ENCODE data around the gene SPCS1.
A peak's percentile ranks its signal among the peaks of the same experiment; 100 is the strongest.

The SPCS1 gene

DNA sequence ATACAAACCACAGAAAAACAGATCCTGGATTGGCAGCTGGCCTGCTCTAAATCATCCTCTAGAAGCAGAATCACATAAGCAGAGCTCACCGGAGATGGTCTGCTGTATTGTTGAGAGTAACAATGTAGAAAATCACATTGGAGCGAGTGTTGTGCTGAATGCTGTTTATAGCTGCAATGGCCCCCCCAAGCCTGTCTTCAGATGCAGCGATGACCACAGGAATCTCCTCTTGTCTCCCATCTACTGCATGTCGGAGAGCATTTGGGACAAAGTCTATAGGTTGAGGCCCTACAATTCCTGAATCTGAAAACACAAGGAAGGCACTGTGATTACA is 8.3 kb upstream of the SPCS1 start:
- no peak overlapping the region for H3K27ac ChIP-seq (ENCODE audit: low read depth, low read length)
- H3K9ac ChIP-seq (ENCODE audit: low read length): no peak overlapping the region
- peaks cover 44% of the 10 kb centered on the region for H3K36me3 ChIP-seq (ENCODE audit: control insufficient read depth, insufficient read depth, low read length)
- no peak overlapping the region for H3K4me3 ChIP-seq (ENCODE audit: low read length)
- H3K27me3 ChIP-seq (ENCODE audit: control insufficient read depth, insufficient read depth, low read length): no peaks in the 10 kb centered on the region
- H3K4me1 ChIP-seq (ENCODE audit: control insufficient read depth, insufficient read depth, low read length): no peaks in the 10 kb centered on the region

- Histone ChIP-seq H3K4me1 (ENCODE audit: control insufficient read depth, insufficient read depth, low read length) (peaks cover 10% of the 10 kb centered on the region), H3K4me3 (ENCODE audit: low read length) (no peak overlapping the region), H3K9ac (ENCODE audit: low read length) (no peak overlapping the region), H3K27ac (ENCODE audit: low read depth, low read length) (no peak overlapping the region), H3K36me3 (ENCODE audit: control insufficient read depth, insufficient read depth, low read length) (peaks cover 2% of the 10 kb centered on the region), H3K27me3 (ENCODE audit: control insufficient read depth, insufficient read depth, low read length) (no peaks in the 10 kb centered on the region)
Observed at GRCh38 chr3:52703341-52703740, 2.6 kb upstream of the SPCS1 start.

GRCh38 chr3:52704611-52705437 is 1.1 kb upstream of the SPCS1 start:
- Histone ChIP-seq H3K4me3 (ENCODE audit: low read length) (peak overlapping the region; percentile 97), H3K27me3 (ENCODE audit: control insufficient read depth, insufficient read depth, low read length) (no peaks in the 10 kb centered on the region), H3K36me3 (ENCODE audit: control insufficient read depth, insufficient read depth, low read length) (no peaks in the 10 kb centered on the region), H3K9ac (ENCODE audit: low read length) (peak overlapping the region; percentile 69), H3K4me1 (ENCODE audit: control insufficient read depth, insufficient read depth, low read length) (peaks cover 10% of the 10 kb centered on the region), H3K27ac (ENCODE audit: low read depth, low read length) (peak overlapping the region; percentile 92)

- no peaks in the 10 kb centered on the region for H3K36me3 ChIP-seq (ENCODE audit: control insufficient read depth, insufficient read depth, low read length)
- no peaks in the 10 kb centered on the region for H3K27me3 ChIP-seq (ENCODE audit: control insufficient read depth, insufficient read depth, low read length)
- peak overlapping the region; percentile 69 for H3K9ac ChIP-seq (ENCODE audit: low read length)
- H3K4me3 ChIP-seq (ENCODE audit: low read length): peak overlapping the region; percentile 97
- H3K27ac ChIP-seq (ENCODE audit: low read depth, low read length): peak overlapping the region; percentile 92
- peaks cover 10% of the 10 kb centered on the region for H3K4me1 ChIP-seq (ENCODE audit: control insufficient read depth, insufficient read depth, low read length)
Observed at GRCh38 chr3:52705438-52705687, 543 bp upstream of the SPCS1 start.

DNA sequence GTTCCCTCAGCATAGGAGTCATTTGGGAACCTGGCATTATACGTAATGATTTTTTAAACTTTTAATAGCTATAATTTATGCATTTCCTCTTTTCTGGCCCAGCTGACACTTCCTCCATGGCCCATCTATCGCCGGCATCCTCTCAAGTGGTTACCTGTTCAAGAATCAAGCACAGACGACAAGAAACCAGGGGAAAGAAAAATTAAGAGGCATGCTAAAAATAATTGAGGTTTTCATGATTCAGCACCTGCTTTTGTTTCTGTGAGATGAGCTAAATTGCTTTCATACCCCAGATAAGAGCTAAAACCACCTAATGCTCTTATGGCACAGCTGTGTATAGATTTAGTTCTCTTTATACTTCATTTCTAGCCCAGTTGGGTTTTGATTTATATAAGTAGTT is 1.7 kb downstream of the SPCS1 start:
- Histone ChIP-seq H3K4me1 (ENCODE audit: control insufficient read depth, insufficient read depth, low read length) (peaks cover 10% of the 10 kb centered on the region), H3K36me3 (ENCODE audit: control insufficient read depth, insufficient read depth, low read length) (no peaks in the 10 kb centered on the region), H3K27me3 (ENCODE audit: control insufficient read depth, insufficient read depth, low read length) (no peaks in the 10 kb centered on the region), H3K9ac (ENCODE audit: low read length) (no peak overlapping the region), H3K27ac (ENCODE audit: low read depth, low read length) (no peak overlapping the region), H3K4me3 (ENCODE audit: low read length) (no peak overlapping the region)

DNA sequence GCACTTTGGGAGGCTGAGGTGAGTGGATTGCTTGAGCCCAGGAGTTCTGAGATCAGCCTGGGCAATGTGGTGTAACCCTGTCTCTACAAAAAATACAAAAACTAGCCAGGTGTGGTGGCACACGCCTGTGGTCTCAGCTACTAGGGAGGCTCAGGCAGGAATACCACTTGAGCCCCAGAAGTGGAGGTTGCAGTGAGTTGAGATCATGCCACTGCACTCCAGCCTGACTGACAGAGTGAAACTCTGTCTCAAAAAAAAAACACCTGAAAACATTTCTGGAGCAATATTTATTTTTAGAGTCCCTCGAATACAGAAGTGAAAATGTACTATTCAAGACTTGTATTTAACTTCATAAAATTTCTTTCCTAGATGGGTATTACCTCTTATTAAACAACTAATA is 4.6 kb downstream of the SPCS1 start:
- Histone ChIP-seq H3K36me3 (ENCODE audit: control insufficient read depth, insufficient read depth, low read length) (no peaks in the 10 kb centered on the region), H3K27me3 (ENCODE audit: control insufficient read depth, insufficient read depth, low read length) (no peaks in the 10 kb centered on the region), H3K9ac (ENCODE audit: low read length) (no peak overlapping the region), H3K4me1 (ENCODE audit: control insufficient read depth, insufficient read depth, low read length) (peaks cover 4% of the 10 kb centered on the region), H3K27ac (ENCODE audit: low read depth, low read length) (no peak overlapping the region), H3K4me3 (ENCODE audit: low read length) (no peak overlapping the region)

- Histone ChIP-seq H3K27ac (ENCODE audit: low read depth, low read length) (no peak overlapping the region), H3K36me3 (ENCODE audit: control insufficient read depth, insufficient read depth, low read length) (no peaks in the 10 kb centered on the region), H3K9ac (ENCODE audit: low read length) (no peak overlapping the region), H3K4me1 (ENCODE audit: control insufficient read depth, insufficient read depth, low read length) (no peaks in the 10 kb centered on the region), H3K27me3 (ENCODE audit: control insufficient read depth, insufficient read depth, low read length) (no peaks in the 10 kb centered on the region), H3K4me3 (ENCODE audit: low read length) (no peak overlapping the region)
Observed at GRCh38 chr3:52712291-52713212, 6.6 kb downstream of the SPCS1 start.

DNA sequence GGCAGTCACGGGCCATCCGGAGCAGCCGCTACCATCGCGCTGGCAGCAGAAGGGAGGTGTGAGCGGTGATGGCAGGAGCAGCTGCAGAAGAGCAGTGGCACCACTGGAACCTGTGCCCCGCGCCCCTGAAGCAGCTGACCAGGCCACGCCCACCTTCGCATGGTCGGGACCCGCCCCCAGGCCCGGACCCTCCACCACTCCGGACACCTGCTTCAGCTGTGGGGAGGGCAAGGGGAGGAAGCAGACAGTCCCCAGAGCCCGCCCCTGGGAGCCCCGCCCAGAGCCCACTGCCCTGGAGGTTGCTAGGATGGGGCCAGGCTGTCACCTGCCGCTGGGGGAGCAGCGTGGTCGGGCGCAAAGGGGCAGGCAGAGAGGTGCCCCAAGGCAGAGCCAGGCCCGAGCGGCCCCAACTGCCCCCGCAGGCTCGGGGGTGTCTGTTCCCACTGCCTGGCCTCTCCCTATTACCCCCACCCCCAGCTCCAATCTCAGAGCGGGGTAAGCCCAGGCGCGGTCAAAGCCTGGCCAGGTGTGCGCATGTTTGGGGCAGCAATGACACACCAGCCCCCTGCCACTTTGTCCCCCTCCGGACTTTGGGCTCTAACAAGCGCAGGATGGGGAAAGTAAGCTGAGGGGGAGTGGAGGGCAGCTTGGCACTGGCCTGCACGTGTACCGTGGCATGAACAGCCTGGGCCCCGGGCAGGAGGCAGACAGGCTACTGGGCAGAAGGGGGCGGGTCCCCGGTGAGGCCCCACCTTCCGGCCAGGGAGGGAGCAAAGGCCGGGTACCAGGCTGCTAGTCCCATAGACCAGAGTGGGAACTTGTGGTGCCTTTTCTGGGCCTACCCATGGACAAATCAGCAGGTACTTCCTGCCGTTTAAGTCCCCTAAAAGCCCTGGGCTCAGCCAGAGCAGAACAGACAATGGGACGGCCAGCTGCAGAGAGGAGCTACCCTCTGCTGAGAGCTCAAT is 8.7 kb downstream of the SPCS1 start:
- no peak overlapping the region for H3K4me3 ChIP-seq (ENCODE audit: low read length)
- H3K27ac ChIP-seq (ENCODE audit: low read depth, low read length): no peak overlapping the region
- H3K9ac ChIP-seq (ENCODE audit: low read length): no peak overlapping the region
- H3K4me1 ChIP-seq (ENCODE audit: control insufficient read depth, insufficient read depth, low read length): no peaks in the 10 kb centered on the region
- H3K27me3 ChIP-seq (ENCODE audit: control insufficient read depth, insufficient read depth, low read length): no peaks in the 10 kb centered on the region
- no peaks in the 10 kb centered on the region for H3K36me3 ChIP-seq (ENCODE audit: control insufficient read depth, insufficient read depth, low read length)

GRCh38 chr3:52715714-52716305 is 9.9 kb downstream of the SPCS1 start:
- Histone ChIP-seq H3K4me3 (ENCODE audit: low read length) (no peak overlapping the region), H3K4me1 (ENCODE audit: control insufficient read depth, insufficient read depth, low read length) (no peaks in the 10 kb centered on the region), H3K27me3 (ENCODE audit: control insufficient read depth, insufficient read depth, low read length) (no peaks in the 10 kb centered on the region), H3K27ac (ENCODE audit: low read depth, low read length) (no peak overlapping the region), H3K9ac (ENCODE audit: low read length) (no peak overlapping the region), H3K36me3 (ENCODE audit: control insufficient read depth, insufficient read depth, low read length) (no peaks in the 10 kb centered on the region)

DNA sequence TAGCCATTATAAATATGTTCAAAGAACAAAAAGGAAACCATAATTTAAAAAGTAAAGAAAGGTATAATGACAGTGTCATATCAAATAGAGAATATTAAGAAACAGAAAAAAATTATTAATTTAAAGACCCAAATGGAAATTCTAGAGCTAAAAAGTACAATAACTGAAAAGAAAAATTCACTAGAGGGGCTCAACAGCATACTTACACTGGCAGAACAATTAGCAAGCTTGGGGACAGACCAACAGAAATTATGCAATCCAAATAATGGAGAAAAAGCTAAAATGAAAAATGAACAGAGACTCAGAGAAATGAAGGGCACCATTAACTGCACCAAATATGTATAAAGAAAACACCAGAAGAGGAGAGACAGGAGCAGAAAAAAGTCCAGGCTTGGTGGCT is 13.7 kb downstream of the SPCS1 start:
- no peak overlapping the region for H3K27ac ChIP-seq (ENCODE audit: low read depth, low read length)
- H3K4me1 ChIP-seq (ENCODE audit: control insufficient read depth, insufficient read depth, low read length): no peaks in the 10 kb centered on the region
- no peaks in the 10 kb centered on the region for H3K27me3 ChIP-seq (ENCODE audit: control insufficient read depth, insufficient read depth, low read length)
- H3K9ac ChIP-seq (ENCODE audit: low read length): no peak overlapping the region
- no peak overlapping the region for H3K4me3 ChIP-seq (ENCODE audit: low read length)
- H3K36me3 ChIP-seq (ENCODE audit: control insufficient read depth, insufficient read depth, low read length): no peaks in the 10 kb centered on the region

DNA sequence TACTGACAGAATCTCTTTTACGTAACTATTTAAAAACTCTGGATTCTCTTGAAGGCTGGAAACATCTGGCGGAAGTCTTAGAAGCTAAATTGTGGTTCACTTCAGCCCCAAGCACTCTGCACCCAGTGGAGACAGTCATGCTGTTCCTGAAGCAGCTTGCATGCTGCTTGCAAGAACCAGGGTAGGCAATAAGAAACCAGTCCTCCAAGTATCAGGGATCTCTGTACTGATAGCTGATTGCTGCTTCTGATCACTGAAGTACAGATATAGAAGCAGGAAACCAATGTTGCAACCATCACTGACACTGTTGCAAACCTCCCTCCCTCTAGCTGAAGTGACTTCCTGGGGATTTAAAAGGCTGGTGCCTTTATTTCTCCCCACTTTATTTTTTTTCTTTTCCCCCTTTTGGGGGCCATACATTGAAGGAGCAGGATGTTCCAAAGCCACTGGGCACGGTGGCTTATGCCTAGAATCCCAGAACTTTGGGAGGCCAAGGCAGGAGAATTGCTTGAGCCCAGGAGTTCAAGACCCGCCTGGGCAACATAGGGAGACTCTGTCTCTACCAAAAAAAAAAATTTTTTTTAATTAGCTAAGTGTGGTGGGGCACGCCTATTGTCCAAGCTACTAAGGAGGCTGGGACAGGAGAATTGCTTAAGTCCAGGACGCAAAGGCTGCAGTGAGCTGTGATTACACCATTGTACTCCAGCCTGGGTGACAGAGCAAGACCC is 15.3 kb downstream of the SPCS1 start:
- H3K4me1 ChIP-seq (ENCODE audit: control insufficient read depth, insufficient read depth, low read length): no peaks in the 10 kb centered on the region
- H3K36me3 ChIP-seq (ENCODE audit: control insufficient read depth, insufficient read depth, low read length): no peaks in the 10 kb centered on the region
- H3K27me3 ChIP-seq (ENCODE audit: control insufficient read depth, insufficient read depth, low read length): no peaks in the 10 kb centered on the region
- H3K4me3 ChIP-seq (ENCODE audit: low read length): no peak overlapping the region
- no peak overlapping the region for H3K27ac ChIP-seq (ENCODE audit: low read depth, low read length)
- H3K9ac ChIP-seq (ENCODE audit: low read length): no peak overlapping the region

Measured in rectal smooth muscle tissue (tissue), 1 donor.